Mucosa of rectum (tissue), 2 donors: Measurements from ENCODE around the gene GRIA3.
"Not testable (repeated sequence)": the region's sequence is repeated elsewhere in the genome, so short reads cannot be mapped to it uniquely, and the experiment has no call there.

Source experiments
- H3K27ac ChIP-seq, 2 donors: one replicate each; pipeline ENCODE4 v1.7.0; 2013; ENCODE audit warnings: inconsistent platforms in 2 of 2, low read depth in 2 of 2, low read length in 2 of 2
- H3K27me3 ChIP-seq, 2 donors: one replicate each; pipeline ENCODE4 v1.7.0; 2013; ENCODE audit warnings: low read length in 2 of 2; ENCODE audit not compliant: control insufficient read depth in 2 of 2, insufficient read depth in 2 of 2
- H3K36me3 ChIP-seq, 2 donors: one replicate each; pipeline ENCODE4 v1.7.0; 2013; ENCODE audit warnings: low read length in 2 of 2; ENCODE audit not compliant: control insufficient read depth in 2 of 2, insufficient read depth in 2 of 2
- H3K4me1 ChIP-seq, 2 donors: one replicate each; pipeline ENCODE4 v1.7.0; 2013; ENCODE audit warnings: low read length in 2 of 2, mild to moderate bottlenecking in 1 of 2; ENCODE audit not compliant: control insufficient read depth in 2 of 2, insufficient read depth in 2 of 2
- H3K4me3 ChIP-seq, 2 donors: one replicate each; pipeline ENCODE4 v1.7.0; 2013; ENCODE audit warnings: low read length in 2 of 2
- H3K9ac ChIP-seq, 2 donors: one replicate each; pipeline ENCODE4 v1.7.0; 2013; ENCODE audit warnings: low read length in 2 of 2, low read depth in 1 of 2, mild to moderate bottlenecking in 1 of 2
- H3K9me3 ChIP-seq, 2 donors: one replicate each; pipeline ENCODE4 v1.7.0; 2013; ENCODE audit warnings: low read length in 2 of 2; ENCODE audit not compliant: control insufficient read depth in 2 of 2
- donor health status: healthy.
- donor health status: Normal muscosa, but diverticular disease.

Gene GRIA3

GRCh38 chrX:123432361-123433150 lies 248.5 kb downstream of the GRIA3 start:
- Histone ChIP-seq H3K27ac (no peak overlapping the region), H3K9me3 (no peaks in the 10 kb centered on the region), H3K4me1 (no peaks in the 10 kb centered on the region), H3K4me3 (no peak overlapping the region), H3K27me3 (no peaks in the 10 kb centered on the region), H3K36me3 (no peaks in the 10 kb centered on the region), H3K9ac (no peak overlapping the region)

- Histone ChIP-seq H3K27me3 (no peaks in the 10 kb centered on the region), H3K4me1 (no peaks in the 10 kb centered on the region)
Observed at GRCh38 chrX:123436512-123437136, 252.5 kb downstream of the GRIA3 start.

GRCh38 chrX:123439926-123440325 lies 255.8 kb downstream of the GRIA3 start:
- H3K4me1 ChIP-seq, H3K9me3 ChIP-seq, H3K4me3 ChIP-seq, H3K36me3 ChIP-seq, H3K27ac ChIP-seq, H3K27me3 ChIP-seq, H3K9ac ChIP-seq: not testable (repeated sequence)

More at GRCh38 chrX:123436512-123437136, 252.5 kb downstream of the GRIA3 start:
- Histone ChIP-seq H3K9me3 (peaks cover 0 to 2% of the 10 kb centered on the region in 2 donors), H3K4me3 (no peak overlapping the region), H3K27ac (no peak overlapping the region), H3K36me3 (no peaks in the 10 kb centered on the region), H3K9ac (no peak overlapping the region)

- no peaks in the 10 kb centered on the region for H3K27me3 ChIP-seq
Observed at GRCh38 chrX:123442764-123443163, 258.7 kb downstream of the GRIA3 start.

GRCh38 chrX:123447506-123447905 lies 263.4 kb downstream of the GRIA3 start:
- no peak overlapping the region for H3K4me3 ChIP-seq
- H3K9me3 ChIP-seq, result no peaks in the 10 kb centered on the region
- H3K4me1 ChIP-seq, result no peaks in the 10 kb centered on the region
- no peak overlapping the region for H3K27ac ChIP-seq
- H3K27me3 ChIP-seq, result no peaks in the 10 kb centered on the region
- no peaks in the 10 kb centered on the region for H3K36me3 ChIP-seq
- no peak overlapping the region for H3K9ac ChIP-seq

More at GRCh38 chrX:123442764-123443163, 258.7 kb downstream of the GRIA3 start:
- Histone ChIP-seq H3K9ac (no peak overlapping the region), H3K36me3 (no peaks in the 10 kb centered on the region), H3K4me3 (no peak overlapping the region), H3K27ac (no peak overlapping the region), H3K4me1 (no peaks in the 10 kb centered on the region), H3K9me3 (peaks cover 0 to 2% of the 10 kb centered on the region in 2 donors)

GRCh38 chrX:123449335-123449734 lies 265.3 kb downstream of the GRIA3 start:
- H3K27me3 ChIP-seq, result no peaks in the 10 kb centered on the region
- no peaks in the 10 kb centered on the region for H3K36me3 ChIP-seq
- H3K4me3 ChIP-seq, result no peak overlapping the region
- H3K9ac ChIP-seq, result no peak overlapping the region
- H3K4me1 ChIP-seq, result no peaks in the 10 kb centered on the region
- no peak overlapping the region for H3K27ac ChIP-seq
- H3K9me3 ChIP-seq, result no peaks in the 10 kb centered on the region

GRCh38 chrX:123450222-123450621 lies 266.1 kb downstream of the GRIA3 start:
- Histone ChIP-seq H3K4me1 (no peaks in the 10 kb centered on the region), H3K27me3 (no peaks in the 10 kb centered on the region), H3K9ac (no peak overlapping the region), H3K9me3 (no peaks in the 10 kb centered on the region), H3K27ac (no peak overlapping the region), H3K4me3 (no peak overlapping the region), H3K36me3 (no peaks in the 10 kb centered on the region)

GRCh38 chrX:123454712-123455431 lies 270.8 kb downstream of the GRIA3 start:
- H3K27me3 ChIP-seq, result no peaks in the 10 kb centered on the region
- no peak overlapping the region for H3K27ac ChIP-seq
- H3K9ac ChIP-seq, result no peak overlapping the region
- H3K36me3 ChIP-seq, result no peaks in the 10 kb centered on the region
- H3K9me3 ChIP-seq, result no peaks in the 10 kb centered on the region
- H3K4me3 ChIP-seq, result no peak overlapping the region
- no peaks in the 10 kb centered on the region for H3K4me1 ChIP-seq

GRCh38 chrX:123455693-123456092 lies 271.6 kb downstream of the GRIA3 start:
- no peaks in the 10 kb centered on the region for H3K9me3 ChIP-seq
- no peaks in the 10 kb centered on the region for H3K4me1 ChIP-seq
- no peaks in the 10 kb centered on the region for H3K27me3 ChIP-seq
- H3K27ac ChIP-seq, result no peak overlapping the region
- no peak overlapping the region for H3K4me3 ChIP-seq
- no peaks in the 10 kb centered on the region for H3K36me3 ChIP-seq
- H3K9ac ChIP-seq, result no peak overlapping the region

- no peaks in the 10 kb centered on the region for H3K4me1 ChIP-seq
- no peaks in the 10 kb centered on the region for H3K36me3 ChIP-seq
- H3K27ac ChIP-seq, result no peak overlapping the region
- H3K4me3 ChIP-seq, result no peak overlapping the region
- no peaks in the 10 kb centered on the region for H3K27me3 ChIP-seq
- H3K9ac ChIP-seq, result no peak overlapping the region
- no peaks in the 10 kb centered on the region for H3K9me3 ChIP-seq
Observed at GRCh38 chrX:123464709-123465108, 280.6 kb downstream of the GRIA3 start.
